Activated naive CD8-positive, alpha-beta T cell treated with anti-CD3 and anti-CD28 coated beads, Interleukin-2, amount 50 U/mL, for 24 hours (primary cell): ENCODE results near the gene MPP1.

ENCODE experiments used
- ATAC-seq: fragments of 150-1000 bp; cut with Tn5 transposase; one replicate; pipeline ENCODE4 v1.10.0; 2021
- DNase-seq: peaks from one replicate; pipeline ENCODE4 v3.0.0; 2021
- H3K27ac Mint-ChIP-seq: one replicate; pipeline ENCODE4 v1.8.0; 2021; ENCODE audit warnings: mild to moderate bottlenecking, mixed read lengths
- H3K27me3 Mint-ChIP-seq: one replicate; pipeline ENCODE4 v1.8.0; 2021; ENCODE audit warnings: mixed read lengths
- H3K36me3 Mint-ChIP-seq: one replicate; pipeline ENCODE4 v1.8.0; 2021; ENCODE audit warnings: low read depth, mixed read lengths
- H3K4me1 Mint-ChIP-seq: one replicate; pipeline ENCODE4 v1.8.0; 2021; ENCODE audit warnings: mixed read lengths
- H3K4me3 Mint-ChIP-seq: one replicate; pipeline ENCODE4 v1.8.0; 2021; ENCODE audit warnings: mild to moderate bottlenecking, moderate library complexity, mixed read lengths
- H3K9me3 Mint-ChIP-seq: one replicate; pipeline ENCODE4 v1.8.0; 2021; ENCODE audit warnings: mixed read lengths

MPP1 gene

DNA sequence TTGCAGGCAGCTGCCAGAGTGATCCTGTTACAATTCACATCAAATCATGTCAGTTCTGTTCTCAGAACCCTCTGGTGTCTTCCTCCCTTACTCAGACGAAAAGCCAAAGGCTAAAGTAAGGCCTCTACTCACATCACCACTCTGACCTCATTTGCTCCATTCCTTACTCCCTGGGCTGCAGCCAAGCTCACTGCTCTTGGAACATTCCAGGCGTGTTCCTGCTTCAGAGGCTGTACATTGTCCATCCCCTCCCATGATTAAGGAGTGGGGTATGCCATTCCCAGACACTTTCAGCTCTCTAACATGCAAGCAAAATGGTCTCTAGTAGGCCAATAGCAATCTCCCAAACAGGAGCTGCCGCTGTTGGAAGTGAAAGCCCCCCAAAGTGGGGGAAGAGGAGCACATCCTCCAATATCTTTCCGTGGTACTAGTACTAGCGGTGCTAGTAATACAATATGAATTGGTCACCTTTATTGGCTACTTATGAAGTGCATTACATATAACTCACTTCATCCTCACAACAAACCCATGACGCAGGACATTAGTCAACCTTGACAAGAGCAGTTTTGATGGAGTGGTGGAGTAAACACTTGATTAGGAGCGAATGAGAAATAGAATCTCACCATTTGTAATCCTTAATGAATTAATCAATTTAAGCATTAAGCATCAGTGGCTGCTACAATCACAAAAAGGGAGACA lies 69.4 kb downstream of the MPP1 start:
- Mint-ChIP-seq H3K27me3 (no peaks in the 10 kb centered on the region), H3K27ac (peak overlapping the region; percentile 92), H3K9me3 (no peaks in the 10 kb centered on the region), H3K4me1 (peaks cover 93% of the 10 kb centered on the region), H3K4me3 (peak overlapping the region; percentile 12), H3K36me3 (no peaks in the 10 kb centered on the region)
- no peak for ATAC-seq
- DNase-seq, result no peak

DNA sequence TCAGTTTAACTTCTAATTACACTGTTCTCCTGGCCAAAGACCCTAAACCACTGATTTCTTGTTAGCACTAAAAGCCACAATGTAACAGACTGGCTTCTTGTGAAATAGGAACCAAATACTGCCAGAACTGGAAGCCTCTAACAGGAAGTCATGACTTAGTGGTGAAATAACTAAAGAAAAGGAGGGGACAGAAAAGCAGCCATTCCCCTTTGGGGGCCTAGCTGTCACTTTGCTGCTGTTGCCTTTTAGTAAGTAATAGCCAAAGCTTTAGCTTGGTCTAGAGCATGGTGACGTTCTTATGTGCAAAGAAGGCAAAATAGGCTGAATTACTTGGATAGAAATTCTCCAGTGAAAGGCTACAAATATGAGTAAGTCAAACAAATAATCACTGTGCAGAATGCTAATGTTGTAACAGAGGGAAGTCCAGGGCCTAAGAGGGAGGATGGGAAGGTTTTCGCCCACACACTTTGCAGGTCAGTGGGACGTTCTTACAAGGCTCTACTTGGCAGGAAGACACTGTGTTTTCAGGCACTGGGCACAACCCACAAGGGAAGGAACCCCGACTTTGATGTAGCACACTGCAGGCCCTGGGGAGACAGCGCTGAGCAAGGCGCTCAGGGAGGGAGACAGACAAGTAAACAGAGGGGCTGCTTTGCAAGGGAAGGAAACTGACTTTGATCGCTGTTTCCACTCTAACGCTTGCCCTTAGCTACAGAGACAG lies 71.1 kb downstream of the MPP1 start:
- DNase-seq (no peak), ATAC-seq (peak; percentile 26)
- Mint-ChIP-seq H3K4me3 (peak overlapping the region; percentile 72), H3K36me3 (no peaks in the 10 kb centered on the region), H3K4me1 (peaks cover 95% of the 10 kb centered on the region), H3K27ac (peak overlapping the region; percentile 92), H3K27me3 (no peaks in the 10 kb centered on the region), H3K9me3 (no peaks in the 10 kb centered on the region)

GRCh38 chrX:154733066-154733425 lies 72.2 kb downstream of the MPP1 start:
- H3K36me3 Mint-ChIP-seq, result no peaks in the 10 kb centered on the region
- H3K27ac Mint-ChIP-seq, result peak overlapping the region; percentile 63
- H3K27me3 Mint-ChIP-seq, result no peaks in the 10 kb centered on the region
- H3K4me1 Mint-ChIP-seq, result peaks cover 96% of the 10 kb centered on the region
- ATAC-seq (peak; percentile 33), DNase-seq (no peak)
- H3K9me3 Mint-ChIP-seq, result no peaks in the 10 kb centered on the region
- H3K4me3 Mint-ChIP-seq, result peak overlapping the region; percentile 58

- Mint-ChIP-seq H3K27me3 (no peaks in the 10 kb centered on the region), H3K4me3 (peak overlapping the region; percentile 58), H3K36me3 (no peaks in the 10 kb centered on the region), H3K4me1 (peaks cover 98% of the 10 kb centered on the region), H3K27ac (peak overlapping the region; percentile 63), H3K9me3 (no peaks in the 10 kb centered on the region)
- DNase-seq (no peak), ATAC-seq (peak; percentile 38)
Observed at GRCh38 chrX:154732421-154733065, 72.7 kb downstream of the MPP1 start.

GRCh38 chrX:154731881-154732280 lies 73.4 kb downstream of the MPP1 start:
- DNase-seq (no peak), ATAC-seq (no peak)
- H3K9me3 Mint-ChIP-seq, result no peaks in the 10 kb centered on the region
- H3K4me1 Mint-ChIP-seq, result peaks cover 98% of the 10 kb centered on the region
- no peak overlapping the region for H3K4me3 Mint-ChIP-seq
- H3K36me3 Mint-ChIP-seq, result no peaks in the 10 kb centered on the region
- peak overlapping the region; percentile 73 for H3K27ac Mint-ChIP-seq
- H3K27me3 Mint-ChIP-seq, result no peaks in the 10 kb centered on the region

GRCh38 chrX:154731184-154731583 lies 74.1 kb downstream of the MPP1 start:
- Mint-ChIP-seq H3K4me1 (peaks cover 97% of the 10 kb centered on the region), H3K27ac (peak overlapping the region; percentile 29), H3K9me3 (no peaks in the 10 kb centered on the region), H3K4me3 (no peak overlapping the region), H3K27me3 (no peaks in the 10 kb centered on the region), H3K36me3 (no peaks in the 10 kb centered on the region)
- ATAC-seq (no peak), DNase-seq (no peak)

DNA sequence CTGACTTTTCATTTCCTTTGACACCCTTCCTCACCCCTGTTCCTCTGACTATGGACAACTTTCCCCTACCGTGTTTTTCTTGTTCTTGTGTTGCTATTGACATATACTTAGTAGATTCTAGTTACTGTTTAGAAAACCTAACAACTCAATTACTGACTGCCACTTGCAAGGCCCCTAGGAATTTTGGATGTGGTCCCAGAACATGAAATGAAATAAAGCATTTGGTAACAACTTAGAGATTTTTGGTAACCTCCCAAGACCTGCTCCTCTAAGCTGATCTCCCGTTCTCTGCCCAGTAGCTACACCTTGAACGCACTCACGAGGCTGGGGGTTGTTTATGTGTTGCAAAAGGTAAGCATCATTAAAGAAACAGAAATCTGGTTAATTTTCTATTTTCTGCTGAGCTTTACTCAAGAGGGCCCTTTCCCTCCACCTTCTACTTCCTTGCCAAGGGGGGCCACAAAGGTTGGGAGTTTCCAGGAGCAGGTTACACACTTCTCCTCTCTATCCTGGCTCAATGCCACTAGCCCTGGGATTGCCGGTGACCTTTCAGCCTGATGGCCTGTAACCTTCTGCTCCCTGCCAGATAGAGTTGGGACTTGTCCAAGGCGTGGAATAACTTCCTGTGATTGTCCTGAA lies 74.9 kb downstream of the MPP1 start:
- Mint-ChIP-seq H3K4me3 (no peak overlapping the region), H3K27me3 (no peaks in the 10 kb centered on the region), H3K36me3 (no peaks in the 10 kb centered on the region), H3K4me1 (peaks cover 97% of the 10 kb centered on the region), H3K9me3 (no peaks in the 10 kb centered on the region), H3K27ac (peak overlapping the region; percentile 46)
- DNase-seq (no peak), ATAC-seq (no peak)

DNA sequence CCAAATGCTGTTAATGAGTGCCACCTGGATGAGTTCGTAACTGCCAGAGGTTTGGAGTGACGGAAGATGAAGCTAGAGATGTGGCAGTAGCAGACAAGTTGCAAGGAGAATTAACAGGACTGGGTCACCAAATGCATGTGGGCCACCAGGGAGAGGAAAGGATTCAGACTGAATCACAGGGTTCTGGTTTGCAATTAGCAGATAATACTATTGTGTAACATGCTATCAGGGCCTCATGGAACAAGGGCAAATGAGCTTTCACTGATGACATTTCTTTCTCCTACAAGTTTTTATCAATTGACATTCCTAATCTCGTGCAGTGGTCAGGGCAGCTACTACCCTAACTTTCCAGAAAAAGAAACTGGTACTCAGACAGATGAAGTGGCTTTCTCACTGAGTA lies 75.8 kb downstream of the MPP1 start:
- no peaks in the 10 kb centered on the region for H3K9me3 Mint-ChIP-seq
- H3K4me3 Mint-ChIP-seq, result no peak overlapping the region
- peak overlapping the region; percentile 12 for H3K27ac Mint-ChIP-seq
- H3K36me3 Mint-ChIP-seq, result no peaks in the 10 kb centered on the region
- ATAC-seq (no peak), DNase-seq (no peak)
- peaks cover 97% of the 10 kb centered on the region for H3K4me1 Mint-ChIP-seq
- H3K27me3 Mint-ChIP-seq, result no peaks in the 10 kb centered on the region
